Frontal cortex (tissue), 4 donors: Measurements from ENCODE around the gene PLVAP. TPM values are rescaled to one million over a fixed set of nuclear protein-coding genes. Genes with fewer than 3 reads are reported as not detected.

Experiments
- DNase-seq, 2 donors: peaks; one replicate each; pipeline ENCODE4 v3.0.0; 2012; ENCODE audit warnings: low spot score in 2 of 2
- FAIRE-seq: peaks from 2 replicates; lab custom pipeline; 2012; peaks lifted over from hg19 to GRCh38; lab: Jason Lieb, UNC
- total RNA-seq: library from RNA; depleted of rRNA; stranded (reverse); fragments of >200 nt; gene quantifications from one replicate; pipeline ENCODE4 v1.2.3, GENCODE V29; 2014
- donor health status: control.
- donor health status: control.
- donor health status: control.

The PLVAP gene, protein sequence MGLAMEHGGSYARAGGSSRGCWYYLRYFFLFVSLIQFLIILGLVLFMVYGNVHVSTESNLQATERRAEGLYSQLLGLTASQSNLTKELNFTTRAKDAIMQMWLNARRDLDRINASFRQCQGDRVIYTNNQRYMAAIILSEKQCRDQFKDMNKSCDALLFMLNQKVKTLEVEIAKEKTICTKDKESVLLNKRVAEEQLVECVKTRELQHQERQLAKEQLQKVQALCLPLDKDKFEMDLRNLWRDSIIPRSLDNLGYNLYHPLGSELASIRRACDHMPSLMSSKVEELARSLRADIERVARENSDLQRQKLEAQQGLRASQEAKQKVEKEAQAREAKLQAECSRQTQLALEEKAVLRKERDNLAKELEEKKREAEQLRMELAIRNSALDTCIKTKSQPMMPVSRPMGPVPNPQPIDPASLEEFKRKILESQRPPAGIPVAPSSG
- under 0.01 TPM for total RNA-seq

DNA sequence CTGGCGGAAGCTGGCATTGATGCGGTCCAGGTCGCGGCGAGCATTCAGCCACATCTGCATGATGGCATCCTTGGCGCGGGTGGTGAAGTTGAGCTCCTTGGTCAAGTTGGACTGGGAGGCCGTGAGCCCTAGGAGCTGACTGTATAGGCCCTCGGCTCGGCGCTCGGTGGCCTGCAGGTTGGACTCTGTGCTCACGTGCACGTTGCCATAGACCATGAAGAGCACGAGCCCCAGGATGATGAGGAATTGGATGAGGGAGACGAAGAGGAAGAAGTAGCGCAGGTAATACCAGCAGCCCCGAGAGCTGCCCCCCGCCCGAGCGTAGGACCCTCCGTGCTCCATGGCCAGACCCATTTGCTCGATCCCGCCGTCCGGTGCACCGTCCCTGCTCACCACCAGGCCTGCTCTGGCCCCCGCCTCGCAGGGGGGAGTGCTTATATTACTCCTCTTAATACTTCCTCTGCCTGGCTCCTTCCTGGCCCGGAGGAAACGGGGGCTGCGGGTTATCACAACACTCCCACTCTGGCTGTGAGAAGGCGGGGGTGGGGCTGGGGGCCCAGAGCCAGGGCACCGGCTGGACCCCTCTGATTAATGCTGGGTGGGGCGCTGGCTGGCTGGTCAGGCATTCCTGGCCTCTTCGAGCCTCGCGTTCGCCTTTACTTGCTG, at the start of gene PLVAP:
Gene PLVAP, minus strand, starts transcription at position 408 of the 666 bp plus-strand sequence. Its CDS starts 54 bp downstream, at position 354.
- DNase-seq (no peak), FAIRE-seq (no peak)

DNA sequence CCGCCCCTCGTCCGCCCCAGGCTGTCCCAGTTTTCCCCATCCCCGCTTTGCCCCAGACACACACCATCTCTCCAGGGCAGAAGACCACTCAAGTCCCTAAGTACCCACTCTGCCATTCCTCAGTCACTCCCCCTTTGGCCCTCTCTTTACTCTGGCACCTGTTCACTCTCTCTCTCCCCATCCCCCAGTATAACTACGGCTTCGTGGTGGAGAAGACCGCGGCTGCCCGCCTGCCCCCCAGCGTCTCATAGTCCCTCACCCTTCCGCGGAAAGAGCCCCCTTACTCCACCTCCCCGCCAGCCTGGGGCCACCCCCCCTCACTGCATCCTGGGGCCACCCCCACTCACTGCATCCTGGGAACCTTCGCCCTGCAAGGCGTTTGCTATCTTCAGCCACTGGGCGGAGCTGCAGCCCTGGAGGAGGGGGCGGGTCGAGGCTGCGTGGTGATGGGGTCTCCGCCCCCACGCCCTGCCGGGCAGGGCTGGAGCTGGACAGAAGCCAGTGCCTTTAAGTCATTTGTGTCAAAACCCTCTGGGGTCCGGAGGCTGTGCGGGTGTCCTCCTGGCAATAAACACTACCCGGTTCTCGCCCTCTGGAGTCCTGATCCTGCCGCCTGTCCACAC, 47.7 kb upstream of the PLVAP start:
- DNase-seq (peak in 1 of 2 donors; percentile 74), FAIRE-seq (no peak)

DNA sequence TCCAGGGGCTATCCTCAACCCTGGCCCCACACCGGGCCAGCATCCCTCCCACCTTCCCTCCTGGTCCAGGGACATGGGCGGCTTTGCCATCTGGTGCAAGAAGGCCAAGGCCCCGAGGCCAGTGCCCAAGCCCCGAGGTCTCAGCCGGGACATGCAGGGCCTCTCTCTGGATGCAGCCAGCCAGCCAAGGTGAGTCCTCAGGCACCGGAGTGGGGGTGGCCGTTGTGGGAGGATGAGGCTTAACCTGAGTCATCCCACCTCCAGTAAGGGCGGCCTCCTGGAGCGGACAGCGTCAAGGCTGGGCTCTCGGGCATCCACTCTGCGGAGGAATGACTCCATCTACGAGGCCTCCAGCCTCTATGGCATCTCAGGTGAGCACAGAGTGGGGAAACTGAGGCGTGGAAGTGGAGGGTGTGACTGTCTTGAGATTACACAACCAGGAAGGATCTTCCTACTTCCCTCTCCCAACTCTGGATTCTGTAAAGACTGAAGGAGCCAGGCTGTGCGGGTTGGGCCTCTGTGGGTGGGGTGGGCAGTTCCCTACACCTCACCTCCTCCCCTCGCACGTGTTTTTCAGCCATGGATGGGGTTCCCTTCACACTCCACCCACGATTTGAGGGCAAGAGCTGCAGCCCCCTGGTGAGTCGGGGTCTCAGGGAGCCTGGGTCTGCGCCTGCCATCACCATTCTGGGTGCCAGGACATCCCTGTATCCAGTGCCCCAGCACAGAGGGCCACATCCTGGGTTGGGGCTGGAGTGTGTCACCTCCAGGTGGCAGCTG, 46.5 kb upstream of the PLVAP start:
- DNase-seq (no peak), FAIRE-seq (no peak)

DNA sequence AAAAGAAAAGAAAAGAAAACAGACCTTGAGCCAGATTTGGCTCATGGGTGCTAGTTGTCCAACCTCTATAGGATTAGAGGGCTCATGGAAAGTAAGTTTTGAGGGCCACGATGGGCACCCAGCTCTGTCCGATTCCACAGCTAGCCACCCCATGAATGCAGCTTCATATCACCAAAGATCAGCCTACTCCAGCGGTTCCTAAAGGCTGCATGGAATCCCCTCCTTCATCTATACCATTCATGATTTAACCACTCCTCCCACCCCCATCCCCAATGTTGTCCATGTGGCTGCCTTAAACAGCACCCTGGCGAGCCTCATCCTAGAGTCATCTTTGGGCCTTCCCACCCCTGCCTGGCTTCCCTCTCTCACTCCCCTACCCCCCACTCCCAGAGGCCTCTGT, 44.8 kb upstream of the PLVAP start:
- FAIRE-seq = no peak
- DNase-seq = no peak

DNA sequence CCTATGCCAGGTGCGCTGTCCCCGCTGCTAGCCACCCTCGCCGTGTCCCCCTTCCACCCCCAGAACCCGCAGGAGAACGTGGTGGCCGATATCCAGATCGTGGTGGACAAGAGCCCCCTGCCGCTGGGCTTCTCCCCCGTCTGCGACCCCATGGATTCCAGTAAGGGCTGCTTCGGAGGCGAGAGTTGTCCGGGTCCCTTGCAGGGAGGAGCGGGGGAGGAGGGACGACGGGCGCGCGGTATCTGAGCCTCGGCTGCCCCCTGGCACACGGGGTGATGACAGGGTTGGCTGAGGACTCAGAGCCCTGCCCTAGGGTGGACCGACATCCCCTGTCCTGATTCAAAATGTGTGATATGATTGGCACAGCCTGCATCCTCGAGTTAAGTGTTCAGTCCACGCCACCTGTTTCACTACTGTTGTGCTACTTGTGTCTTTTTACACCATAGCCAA, 43.4 kb upstream of the PLVAP start:
- DNase-seq (peak in 1 of 2 donors; percentile 55), FAIRE-seq (no peak)

DNA sequence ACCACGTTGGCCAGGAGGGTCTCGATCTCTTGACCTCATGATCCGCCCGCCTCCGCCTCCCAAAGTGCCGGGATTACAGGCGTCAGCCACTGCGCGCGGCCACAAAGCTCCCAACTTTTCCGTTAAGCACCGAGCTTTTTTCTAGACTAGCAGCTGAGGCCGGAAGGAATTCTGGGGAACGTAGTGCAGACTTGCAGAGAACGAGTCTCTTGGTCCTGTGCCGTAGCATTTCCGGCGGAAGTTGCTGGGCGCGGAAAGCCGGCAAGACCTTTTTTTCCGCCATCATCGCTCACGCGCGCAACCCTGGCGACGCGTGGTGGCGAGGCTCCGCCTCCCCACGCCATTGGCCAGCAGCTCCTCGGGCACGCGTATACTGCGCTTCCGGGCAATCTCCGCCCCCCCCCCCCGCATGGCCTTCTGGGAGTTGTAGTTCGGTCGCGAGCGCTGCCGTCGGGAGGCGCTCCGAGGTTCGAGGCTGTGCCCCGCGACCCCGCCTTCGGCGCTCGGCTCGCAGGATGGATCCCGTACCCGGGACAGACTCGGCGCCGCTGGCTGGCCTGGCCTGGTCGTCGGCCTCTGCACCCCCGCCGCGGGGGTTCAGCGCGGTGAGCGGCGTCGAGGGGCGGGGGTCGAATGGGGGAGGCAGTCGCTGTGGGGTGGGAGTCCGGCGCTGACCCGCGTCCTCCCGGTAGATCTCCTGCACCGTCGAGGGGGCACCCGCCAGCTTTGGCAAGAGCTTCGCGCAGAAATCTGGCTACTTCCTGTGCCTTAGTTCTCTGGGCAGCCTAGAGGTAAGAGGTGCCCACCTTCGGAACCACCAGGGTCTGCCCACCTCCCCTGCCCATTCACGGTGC, 42.7 kb upstream of the PLVAP start, which contains the start of gene MVB12A:
Gene MVB12A, plus strand, starts transcription at position 427 of the 854 bp plus-strand sequence. Its CDS starts 89 bp downstream, at position 516.
- FAIRE-seq = peak; percentile 82

DNA sequence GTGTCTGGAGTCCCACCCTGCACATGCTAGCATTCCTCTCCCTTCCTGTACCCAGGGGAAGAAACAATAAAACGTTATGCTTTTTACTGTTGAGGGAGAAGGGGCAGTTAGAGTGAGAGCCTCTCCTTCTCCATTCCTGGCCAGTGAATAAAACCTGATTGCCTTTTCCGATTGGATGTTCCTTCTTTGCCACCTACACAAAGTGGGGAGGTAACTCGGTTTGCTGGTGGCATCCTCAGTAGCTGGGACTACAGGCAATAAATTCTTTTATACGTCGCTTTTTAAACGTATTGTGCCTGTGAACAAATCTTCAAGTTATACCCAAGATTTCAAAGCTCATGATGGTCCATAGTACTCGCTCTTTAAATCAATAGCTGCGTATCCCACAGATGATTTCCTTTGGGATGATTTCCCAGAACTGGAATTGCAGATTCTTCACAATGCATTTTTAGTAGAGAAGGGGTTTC, 42.0 kb upstream of the PLVAP start:
- FAIRE-seq (no peak), DNase-seq (no peak)

More for the DNA sequence above, 42.7 kb upstream of the PLVAP start, which contains the start of gene MVB12A:
- DNase-seq = peak; percentile 98 to 99

DNA sequence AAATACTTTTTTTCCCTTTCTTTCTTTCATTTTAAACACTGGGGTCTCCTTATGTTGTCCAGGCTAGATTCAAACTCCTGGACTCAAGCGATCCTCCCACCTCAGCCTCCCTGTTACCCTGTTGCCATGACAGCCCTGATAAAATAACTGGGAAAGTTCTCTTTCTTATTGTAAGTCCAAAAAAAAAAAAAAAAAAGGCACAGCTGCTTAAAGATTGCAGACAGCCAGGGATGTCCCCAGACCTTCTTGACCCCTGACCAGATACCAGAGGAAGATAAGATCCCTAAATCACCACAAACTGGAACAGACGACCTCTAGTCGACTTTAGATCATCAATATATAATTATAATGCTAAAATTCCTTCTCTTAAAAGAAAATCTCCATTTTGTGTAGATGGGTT, 41.6 kb upstream of the PLVAP start:
- DNase-seq = no peak
- no peak for FAIRE-seq

DNA sequence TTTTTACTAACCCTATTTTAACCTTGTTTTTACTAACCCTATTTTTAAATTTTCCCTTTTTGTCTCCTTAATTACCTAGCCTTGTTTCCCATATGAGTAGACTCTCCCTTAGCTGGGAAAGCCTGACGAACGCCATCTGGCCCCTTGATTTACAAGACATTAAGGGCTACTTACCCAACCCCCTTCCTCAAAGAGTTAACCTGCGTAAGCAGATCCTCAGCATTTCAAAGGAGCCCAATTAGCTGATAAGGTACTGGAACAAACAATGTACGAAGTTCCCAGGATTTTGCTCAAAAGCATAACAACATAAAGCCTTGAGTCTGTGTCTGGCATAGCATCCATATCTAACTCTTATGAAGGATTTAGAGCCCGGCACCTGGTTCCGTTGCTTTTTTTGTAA, 38.0 kb upstream of the PLVAP start:
- DNase-seq (no peak), FAIRE-seq (no peak)

DNA sequence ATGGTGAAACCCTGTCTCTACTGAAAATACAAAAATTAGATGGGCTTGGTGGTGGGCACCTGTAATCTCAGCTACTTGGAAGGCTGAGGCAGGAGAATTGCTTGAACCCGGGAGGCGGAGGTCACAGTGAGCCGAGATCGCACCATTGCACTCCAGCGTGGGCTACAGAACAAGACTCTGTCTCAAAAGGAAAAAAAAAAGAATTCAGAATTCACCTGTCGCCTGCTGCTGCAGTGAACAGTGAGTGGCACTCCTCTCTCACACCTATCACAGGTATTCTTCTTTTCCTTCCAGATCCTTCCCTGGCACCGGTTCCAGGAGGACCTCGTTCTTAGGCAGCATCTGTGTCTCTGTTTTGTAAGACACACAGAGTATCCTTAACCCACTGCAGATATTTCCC, 37.0 kb upstream of the PLVAP start:
- no peak for FAIRE-seq
- DNase-seq = no peak

DNA sequence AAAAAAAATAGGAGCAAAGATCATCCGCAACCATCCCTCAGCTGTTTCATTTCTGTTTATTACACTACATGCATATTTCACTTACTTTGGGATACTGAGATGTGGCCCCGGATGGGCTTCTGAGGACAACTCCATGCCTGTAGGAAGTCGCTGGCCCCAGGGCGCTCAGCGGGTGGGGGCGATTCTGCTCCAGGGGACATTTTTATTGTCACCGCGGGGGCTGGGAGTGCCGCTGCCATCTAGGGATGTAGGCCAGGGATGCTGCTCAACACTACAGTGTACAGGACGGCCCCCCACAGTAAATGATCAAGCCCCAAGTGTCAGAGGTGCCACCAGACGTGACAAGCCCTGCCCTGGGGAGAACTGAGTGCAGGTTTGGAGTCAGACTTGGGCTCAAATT, 34.7 kb upstream of the PLVAP start:
- FAIRE-seq (no peak), DNase-seq (no peak)

DNA sequence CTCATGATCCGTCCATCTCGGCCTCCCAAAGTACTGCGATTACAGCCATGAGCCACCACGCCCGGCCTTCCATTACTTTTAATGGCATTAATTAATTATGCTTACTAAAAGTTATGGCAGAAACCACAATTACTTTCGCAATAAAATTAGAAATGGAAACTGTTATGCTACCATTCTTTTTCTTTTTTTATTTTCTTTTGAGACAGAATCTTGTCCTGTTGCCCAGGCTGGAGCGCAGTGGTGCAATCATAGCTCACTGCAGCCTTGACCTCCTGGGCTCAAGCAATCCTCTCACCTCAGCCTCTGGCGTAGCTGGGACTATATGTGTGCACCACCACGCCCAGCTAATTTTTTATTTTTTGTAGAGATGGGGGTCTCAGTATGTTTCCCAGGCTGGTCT, 32.8 kb upstream of the PLVAP start:
- FAIRE-seq (no peak), DNase-seq (no peak)

DNA sequence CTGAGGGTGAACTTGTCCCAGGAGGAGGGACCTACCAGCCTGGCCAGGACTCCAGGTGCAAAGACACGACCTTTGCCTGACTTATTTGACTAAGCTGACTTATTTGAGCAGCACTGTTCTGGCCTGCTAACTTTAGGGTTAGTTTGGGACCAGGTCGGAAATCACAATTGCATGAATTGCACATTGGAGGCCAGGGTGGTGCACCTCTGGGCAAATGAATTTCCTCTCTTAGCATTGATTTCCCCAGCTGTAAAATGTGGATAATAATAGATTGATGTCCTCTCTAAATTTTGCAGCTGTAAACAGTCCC, 29.7 kb upstream of the PLVAP start:
- no peak for FAIRE-seq
- DNase-seq = no peak

DNA sequence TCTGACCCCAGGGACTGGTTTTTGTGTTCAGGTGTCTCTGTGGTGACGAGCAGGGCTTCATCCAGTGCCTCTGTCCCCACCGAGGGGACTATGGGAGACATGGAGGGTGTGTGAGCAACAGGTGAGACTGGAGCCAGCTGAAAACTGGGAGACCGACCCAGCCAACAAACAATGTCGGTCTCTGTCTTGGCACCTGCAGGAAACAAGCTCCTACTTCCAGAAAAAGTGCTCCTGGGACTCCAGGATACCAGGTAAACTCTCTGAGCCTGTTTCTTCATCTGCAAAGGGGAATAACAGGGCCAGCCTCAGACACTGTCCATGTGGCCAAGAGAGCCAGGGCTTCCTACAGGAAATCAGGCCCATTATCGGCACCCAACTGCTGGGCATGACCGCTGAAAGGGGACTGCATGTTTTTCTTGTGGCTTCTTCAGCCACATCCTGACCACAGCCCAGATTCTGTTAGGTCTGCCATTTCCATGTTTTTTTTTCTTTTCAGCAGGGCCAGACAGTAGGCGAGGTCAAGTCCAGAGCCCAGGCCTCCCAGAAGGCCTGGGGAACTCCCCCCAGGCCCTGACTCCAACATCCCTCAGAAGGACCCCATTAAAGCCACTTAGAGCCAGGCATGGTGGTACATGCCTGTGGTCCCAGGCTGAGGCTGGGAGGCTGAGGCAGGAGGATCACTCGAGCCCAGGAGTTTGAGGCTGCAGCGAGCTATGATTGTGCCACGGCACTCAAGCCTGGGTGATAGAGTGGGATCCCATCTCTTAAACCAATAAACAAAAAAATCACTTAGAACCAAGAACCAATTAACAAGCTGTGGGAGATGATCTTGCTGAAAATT, 29.1 kb upstream of the PLVAP start:
- FAIRE-seq (no peak), DNase-seq (no peak)

DNA sequence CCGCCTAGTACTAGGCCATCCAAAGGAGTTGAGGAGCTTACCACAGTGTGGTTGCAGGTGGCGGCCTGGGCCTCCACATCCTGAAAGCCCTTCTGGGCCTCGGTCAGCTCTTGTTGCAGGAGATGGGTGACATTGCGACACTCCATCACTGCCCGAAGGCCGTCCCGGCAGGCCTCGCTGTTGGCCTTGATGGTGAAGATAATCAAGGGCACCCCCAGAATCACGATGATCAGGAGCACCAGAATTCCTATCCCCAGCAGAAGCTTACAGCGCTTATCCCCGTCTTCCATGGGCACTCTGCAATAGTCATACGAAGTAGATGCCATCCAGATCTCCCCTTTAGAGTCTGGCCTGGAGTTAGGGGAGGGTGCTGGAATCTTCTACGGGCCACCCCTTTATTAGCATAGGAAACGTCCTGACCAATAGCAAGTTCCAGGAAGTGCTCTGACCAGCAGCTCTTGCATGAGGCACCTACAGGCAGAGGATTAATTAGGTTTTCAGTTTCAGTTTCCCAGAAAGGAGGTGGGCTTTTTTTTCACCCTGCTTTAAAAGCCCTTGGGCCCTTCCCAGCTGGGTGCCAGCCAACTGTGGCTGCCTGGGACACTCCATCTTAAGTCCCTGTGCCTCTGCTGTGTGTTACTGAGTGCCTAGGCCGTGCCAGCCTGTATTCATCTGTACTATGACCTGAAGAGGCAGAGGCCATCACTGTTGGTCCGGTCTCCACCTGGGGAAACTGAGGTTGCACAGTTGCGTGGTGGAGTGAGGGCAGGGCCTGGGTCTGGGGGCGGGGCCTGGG, 28.3 kb upstream of the PLVAP start, which contains the start of gene BST2:
Gene BST2, minus strand, starts transcription at position 381 of the 796 bp plus-strand sequence. Its CDS starts 55 bp downstream, at position 326.
- DNase-seq (peak; percentile 63 to 82), FAIRE-seq (no peak)

DNA sequence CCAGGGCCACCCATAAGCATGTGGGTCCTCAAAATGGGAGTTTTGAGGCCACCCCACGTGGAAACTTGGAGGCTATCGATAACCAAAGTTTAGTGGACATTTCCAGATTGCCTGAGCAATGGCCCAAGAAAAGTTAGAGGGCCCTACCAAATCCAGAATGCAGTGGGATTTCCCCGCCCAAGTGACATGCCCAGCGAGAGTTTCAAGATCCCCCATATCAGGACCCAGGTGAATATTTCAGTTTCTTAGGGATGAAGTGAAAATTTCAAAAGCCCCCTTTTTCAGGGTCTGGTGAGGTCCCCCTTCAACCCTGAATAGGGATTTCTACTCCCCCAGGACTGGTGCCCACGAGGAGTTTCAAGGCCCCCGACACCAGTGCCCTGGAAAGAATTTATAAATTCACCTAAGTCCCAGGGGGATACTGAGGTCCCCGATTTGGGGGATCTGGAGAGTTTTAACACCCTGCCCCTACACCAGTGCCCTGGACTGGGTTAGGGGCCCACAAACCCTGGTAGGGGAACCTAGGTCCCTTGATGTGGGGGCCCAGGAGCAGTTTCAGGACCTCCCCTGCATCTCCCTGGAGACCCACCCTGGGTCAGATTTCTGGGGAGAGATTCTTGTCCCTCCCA, 27.6 kb upstream of the PLVAP start:
- FAIRE-seq = no peak
- DNase-seq = no peak

DNA sequence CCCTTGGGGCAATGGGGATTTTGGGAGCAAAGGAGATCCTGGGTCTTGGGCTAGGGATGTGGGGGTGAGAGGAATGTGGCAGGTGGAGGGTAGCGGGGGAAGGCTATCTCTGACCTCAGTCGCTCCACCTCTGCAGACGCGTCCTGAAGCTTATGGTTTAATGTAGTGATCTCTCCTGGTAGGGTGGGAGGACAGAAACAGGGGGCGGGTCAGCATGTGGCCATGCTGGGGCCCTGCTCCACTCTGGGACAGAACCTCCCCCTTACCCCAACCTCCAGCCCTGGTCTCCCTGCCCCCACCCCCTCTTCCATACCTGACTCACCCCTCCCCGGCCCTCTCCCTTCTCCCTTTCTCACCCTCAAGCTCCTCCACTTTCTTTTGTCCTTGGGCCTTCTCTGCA, 26.9 kb upstream of the PLVAP start:
- DNase-seq (no peak), FAIRE-seq (no peak)
